Stomach (tissue), 4 donors: ENCODE measurements around the gene NEURL2.

Experiments
- POLR2A ChIP-seq, 4 donors: fragments of 450-650 bp; IDR thresholded peaks; one replicate each; pipeline ENCODE4 v1.6.1; 2016; ENCODE audit warnings: antibody characterized with exemption in 4 of 4, control low read depth in 2 of 4, mild to moderate bottlenecking in 1 of 4, moderate library complexity in 1 of 4
- TF ChIP-seq, protein P1 (sequence below), 7 experiments: fragments of 450-650 bp in 4 of 7; fragments of 200-600 bp in 3 of 7; sonication (generic) in 3 of 7; IDR thresholded peaks; one replicate each; pipeline ENCODE4 v1.5.1; 2016 to 2019; ENCODE audit warnings: antibody characterized with exemption in 7 of 7, control low read depth in 2 of 7, mild to moderate bottlenecking in 1 of 7

GRCh38 chr20:45917790-45918141 lies 26.8 kb upstream of the NEURL2 start:
- no peak for TF ChIP-seq POLR2A (IDR thresholded peaks at IDR 0.05)
- TF ChIP-seq, protein P1, sequence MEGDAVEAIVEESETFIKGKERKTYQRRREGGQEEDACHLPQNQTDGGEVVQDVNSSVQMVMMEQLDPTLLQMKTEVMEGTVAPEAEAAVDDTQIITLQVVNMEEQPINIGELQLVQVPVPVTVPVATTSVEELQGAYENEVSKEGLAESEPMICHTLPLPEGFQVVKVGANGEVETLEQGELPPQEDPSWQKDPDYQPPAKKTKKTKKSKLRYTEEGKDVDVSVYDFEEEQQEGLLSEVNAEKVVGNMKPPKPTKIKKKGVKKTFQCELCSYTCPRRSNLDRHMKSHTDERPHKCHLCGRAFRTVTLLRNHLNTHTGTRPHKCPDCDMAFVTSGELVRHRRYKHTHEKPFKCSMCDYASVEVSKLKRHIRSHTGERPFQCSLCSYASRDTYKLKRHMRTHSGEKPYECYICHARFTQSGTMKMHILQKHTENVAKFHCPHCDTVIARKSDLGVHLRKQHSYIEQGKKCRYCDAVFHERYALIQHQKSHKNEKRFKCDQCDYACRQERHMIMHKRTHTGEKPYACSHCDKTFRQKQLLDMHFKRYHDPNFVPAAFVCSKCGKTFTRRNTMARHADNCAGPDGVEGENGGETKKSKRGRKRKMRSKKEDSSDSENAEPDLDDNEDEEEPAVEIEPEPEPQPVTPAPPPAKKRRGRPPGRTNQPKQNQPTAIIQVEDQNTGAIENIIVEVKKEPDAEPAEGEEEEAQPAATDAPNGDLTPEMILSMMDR (IDR thresholded peaks at IDR 0.05), result no peak
